GM12875 (cell line): ENCODE measurements around the gene TUBB4B.

Source experiments
- H3K4me3 ChIP-seq: one replicate; pipeline ENCODE4 v1.5.1; 2011; ENCODE audit warnings: low read depth, low read length, control low read depth
- TF ChIP-seq, protein P1 (sequence below): IDR thresholded peaks from 2 replicates; pipeline ENCODE4 v1.5.1; 2011; ENCODE audit warnings: low read depth, mild to moderate bottlenecking, control low read depth, inconsistent platforms, low read length, moderate library complexity, borderline replicate concordance; ENCODE audit not compliant: insufficient read depth

Gene TUBB4B

DNA sequence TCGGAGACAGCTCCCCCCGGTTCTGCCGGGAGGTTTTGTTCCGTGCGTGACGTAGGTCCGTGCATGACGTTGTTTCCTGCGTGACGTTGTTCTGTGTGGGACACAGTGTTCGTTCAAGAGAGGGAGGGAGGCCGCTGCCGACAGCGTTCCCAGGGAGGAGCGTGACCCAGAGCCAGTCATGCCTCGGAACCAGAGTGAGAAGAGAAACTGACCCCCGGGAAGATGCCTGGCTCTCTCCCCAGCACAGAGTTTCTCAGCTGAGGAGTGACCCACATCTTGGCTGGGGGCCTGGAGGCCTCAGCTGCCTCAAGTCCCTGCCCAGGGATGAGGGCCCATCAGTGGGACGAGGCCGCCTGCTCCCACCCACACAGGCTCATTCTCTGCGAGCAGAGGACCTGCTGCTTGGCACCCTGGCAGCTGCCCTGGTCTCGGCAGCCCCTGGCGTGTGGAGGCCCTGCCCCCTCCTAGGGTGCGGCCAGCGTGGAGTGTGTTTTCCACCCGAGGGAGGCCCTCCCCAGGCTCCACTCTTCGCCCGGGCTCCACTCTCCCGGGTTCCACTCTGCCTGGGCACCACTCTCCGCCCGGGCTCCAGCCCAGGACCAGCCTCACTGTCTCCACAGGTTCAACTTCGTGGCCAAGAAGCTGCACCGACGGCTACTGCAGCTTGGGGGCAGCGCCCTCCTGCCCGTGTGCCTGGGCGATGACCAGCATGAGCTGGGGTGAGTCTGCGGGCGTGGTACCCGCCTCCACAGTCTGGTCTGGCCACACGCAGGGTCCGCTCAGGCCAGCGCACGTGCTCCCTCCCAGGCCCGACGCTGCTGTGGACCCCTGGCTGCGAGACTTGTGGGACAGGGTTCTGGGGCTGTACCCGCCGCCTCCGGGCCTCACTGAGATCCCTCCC lies 27.7 kb upstream of the TUBB4B start:
- no peak overlapping the region for H3K4me3 ChIP-seq
- TF ChIP-seq, protein P1, sequence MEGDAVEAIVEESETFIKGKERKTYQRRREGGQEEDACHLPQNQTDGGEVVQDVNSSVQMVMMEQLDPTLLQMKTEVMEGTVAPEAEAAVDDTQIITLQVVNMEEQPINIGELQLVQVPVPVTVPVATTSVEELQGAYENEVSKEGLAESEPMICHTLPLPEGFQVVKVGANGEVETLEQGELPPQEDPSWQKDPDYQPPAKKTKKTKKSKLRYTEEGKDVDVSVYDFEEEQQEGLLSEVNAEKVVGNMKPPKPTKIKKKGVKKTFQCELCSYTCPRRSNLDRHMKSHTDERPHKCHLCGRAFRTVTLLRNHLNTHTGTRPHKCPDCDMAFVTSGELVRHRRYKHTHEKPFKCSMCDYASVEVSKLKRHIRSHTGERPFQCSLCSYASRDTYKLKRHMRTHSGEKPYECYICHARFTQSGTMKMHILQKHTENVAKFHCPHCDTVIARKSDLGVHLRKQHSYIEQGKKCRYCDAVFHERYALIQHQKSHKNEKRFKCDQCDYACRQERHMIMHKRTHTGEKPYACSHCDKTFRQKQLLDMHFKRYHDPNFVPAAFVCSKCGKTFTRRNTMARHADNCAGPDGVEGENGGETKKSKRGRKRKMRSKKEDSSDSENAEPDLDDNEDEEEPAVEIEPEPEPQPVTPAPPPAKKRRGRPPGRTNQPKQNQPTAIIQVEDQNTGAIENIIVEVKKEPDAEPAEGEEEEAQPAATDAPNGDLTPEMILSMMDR, result no peak

DNA sequence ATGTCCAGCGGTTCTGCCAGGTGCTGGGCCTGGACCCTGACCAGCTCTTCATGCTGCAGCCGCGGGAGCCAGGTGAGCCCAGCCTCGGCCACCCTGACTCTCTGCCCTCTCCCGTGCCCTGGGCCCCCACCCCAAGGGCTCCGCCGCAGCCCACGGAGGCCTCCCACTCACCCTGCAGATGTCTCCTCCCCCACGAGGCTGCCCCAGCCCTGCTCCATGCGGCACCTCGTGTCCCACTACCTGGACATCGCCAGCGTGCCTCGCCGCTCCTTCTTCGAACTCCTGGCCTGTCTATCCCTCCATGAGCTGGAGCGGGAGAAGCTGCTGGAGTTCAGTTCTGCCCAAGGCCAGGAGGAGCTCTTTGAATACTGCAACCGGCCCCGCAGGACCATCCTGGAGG lies 26.5 kb upstream of the TUBB4B start:
- H3K4me3 ChIP-seq, result no peak overlapping the region
- TF ChIP-seq, protein P1, result no peak

DNA sequence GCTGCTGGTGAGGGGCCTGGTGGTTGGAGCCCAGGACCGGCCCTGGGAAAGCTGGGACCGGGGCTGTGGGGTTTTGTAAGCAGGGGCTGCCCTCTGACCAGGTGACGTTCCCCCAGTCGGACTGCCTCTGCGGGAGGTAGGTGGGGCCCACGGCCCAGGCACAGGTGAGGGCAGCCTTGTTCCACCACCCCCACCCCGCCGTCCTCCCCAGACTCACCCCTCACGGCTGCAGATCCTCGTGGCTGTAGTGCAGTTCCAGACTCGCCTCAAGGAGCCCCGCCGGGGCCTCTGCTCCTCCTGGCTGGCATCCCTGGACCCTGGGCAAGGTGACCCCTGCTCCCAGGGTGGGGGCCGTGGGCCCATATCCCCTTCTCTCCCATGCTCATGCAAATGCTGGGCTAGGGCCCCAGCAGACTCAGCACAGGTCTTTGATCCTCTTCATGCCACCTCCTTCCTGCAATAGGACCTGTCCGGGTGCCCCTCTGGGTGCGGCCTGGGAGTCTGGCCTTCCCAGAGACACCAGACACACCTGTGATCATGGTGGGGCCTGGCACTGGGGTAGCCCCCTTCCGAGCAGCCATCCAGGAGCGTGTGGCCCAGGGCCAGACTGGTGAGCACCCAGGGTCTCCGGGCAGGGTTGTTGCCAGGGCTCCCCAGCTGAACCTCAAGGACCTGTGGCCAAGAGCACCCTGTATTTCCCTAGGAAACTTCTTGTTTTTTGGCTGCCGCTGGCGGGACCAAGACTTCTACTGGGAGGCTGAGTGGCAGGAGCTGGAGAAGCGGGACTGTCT lies 25.7 kb upstream of the TUBB4B start:
- TF ChIP-seq, protein P1, result no peak
- H3K4me3 ChIP-seq, result no peak overlapping the region

DNA sequence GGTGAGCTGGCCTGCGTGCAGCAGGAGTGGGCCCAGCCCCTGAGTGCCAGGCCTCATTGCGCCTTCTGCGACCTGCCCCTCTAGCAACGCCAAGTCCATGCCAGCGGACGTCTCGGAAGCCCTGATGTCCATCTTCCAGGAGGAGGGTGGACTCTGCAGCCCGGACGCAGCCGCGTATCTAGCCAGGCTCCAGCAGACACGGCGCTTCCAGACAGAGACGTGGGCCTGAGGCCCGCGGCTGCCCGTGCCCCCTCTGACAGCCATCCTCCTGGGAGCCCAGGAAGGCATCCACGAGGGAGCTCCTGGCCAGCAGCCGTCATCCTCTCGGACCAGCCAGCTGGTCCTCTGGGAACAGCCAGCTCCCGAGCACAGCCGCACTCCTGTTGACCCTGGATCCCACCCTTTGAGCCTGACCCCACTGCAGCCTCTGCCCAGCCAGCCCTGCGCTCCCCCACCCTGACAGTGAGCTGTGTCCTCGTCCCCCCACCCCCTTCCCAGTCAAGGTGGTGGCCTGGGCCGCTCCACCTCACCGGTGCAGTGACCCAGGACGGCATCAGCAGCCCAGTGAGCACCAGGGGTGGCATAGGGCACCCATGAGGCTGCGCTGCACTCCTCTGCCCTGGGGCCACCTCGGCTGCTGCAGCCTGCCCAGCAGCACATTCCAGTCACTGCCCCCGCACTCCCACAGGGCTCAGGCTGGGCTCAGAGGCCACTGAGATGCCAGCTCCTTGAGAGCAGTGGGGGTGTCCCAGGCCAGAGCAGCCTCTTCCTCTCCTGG lies 24.7 kb upstream of the TUBB4B start:
- no peak overlapping the region for H3K4me3 ChIP-seq
- TF ChIP-seq, protein P1, result no peak

DNA sequence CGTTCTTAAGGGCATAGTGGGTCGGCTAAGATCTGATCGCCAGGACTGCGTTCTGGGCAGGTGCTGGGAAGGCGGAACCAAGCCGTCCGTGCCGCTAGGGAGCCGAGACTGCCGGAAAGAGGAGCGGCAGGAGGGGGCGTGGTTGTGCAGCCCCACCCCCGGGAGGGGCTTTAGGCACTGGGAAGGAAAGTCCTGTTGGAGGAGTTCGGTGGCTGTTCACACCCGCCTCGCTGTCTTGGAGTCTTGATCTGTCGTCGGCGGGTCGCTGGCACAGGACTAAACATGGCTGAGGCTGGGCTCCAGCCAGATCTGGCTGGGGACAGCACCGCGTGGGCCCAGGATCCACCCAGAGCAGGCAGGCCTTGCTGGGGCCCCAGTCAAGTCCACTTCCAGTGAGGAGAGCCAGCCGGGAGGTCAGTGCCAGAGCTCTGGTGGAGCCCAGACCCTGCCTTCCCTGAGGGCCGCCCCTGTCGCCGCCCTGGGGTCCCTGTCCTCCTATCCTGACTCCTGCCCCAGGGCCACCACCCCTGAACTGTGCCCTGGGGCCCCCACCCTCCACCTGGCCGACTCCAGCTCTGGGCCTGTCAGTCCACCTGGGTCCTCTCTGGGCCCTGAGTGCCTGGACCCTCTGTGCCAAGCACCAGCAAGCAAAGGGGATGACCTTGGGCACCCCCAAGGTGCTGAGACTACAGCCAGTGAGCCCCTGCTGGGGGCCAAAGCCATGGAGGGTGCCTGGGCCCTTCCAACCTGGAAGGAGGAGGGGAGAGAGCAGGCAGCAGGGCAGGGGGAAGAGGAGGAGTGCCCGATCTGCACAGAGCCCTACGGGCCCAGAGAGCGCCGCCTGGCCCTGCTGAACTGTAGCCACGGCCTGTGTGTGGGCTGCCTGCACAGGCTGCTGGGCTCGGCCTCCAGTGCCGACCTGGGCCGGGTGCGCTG lies 23.5 kb upstream of the TUBB4B start:
- TF ChIP-seq, protein P1, result no peak
- no peak overlapping the region for H3K4me3 ChIP-seq

DNA sequence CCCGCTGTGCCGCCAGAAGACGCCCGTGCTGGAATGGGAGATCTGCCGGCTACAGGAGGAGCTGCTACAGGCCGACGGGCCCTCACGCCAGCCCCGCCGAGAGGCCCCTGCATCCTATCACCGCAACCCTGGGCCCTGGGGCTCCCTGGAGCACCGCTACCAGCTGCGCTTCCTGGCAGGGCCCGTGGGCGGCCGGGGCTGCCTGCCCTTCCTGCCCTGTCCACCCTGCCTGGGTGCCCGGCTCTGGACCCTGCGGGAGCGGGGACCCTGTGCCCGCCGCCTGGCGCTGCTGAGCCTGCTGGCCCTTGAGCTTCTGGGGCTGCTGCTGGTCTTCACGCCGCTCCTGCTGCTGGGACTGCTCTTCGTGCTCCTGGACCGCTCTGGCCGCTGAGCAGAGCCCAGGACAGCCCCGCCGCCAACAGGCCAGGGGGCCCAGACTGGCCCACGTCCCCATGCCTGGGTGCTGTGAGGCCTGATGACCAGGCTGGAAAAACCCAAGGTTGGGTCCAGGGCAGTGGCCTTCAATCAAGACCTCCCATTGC lies 22.8 kb upstream of the TUBB4B start:
- H3K4me3 ChIP-seq, result no peak overlapping the region
- TF ChIP-seq, protein P1, result no peak
